Placental pericyte (primary cell): ENCODE data around the gene PHF1. TPM values are rescaled to one million over a fixed set of nuclear protein-coding genes. Genes with fewer than 3 reads are reported as not detected.

Experiments used
- small RNA-seq: library from RNA; depleted of rRNA; stranded (forward); fragments of <200 nt; gene quantifications from one replicate; pipeline ENCODE3, GENCODE V24; 2012; ENCODE audit warnings: low replicate concordance
- total RNA-seq: library from RNA; depleted of rRNA; stranded (reverse); fragments of >200 nt; gene quantifications from 2 replicates; pipeline ENCODE4 v1.2.3, GENCODE V29; 2012

The PHF1 gene
- total RNA-seq = 31.1 and 35.2 TPM in 2 replicates

GRCh38 chr6:33410711-33411631 is at the start of gene PHF1:
Gene PHF1, plus strand, starts transcription at chr6:33411014. Its CDS starts 1,250 bp downstream, at chr6:33412264.

DNA sequence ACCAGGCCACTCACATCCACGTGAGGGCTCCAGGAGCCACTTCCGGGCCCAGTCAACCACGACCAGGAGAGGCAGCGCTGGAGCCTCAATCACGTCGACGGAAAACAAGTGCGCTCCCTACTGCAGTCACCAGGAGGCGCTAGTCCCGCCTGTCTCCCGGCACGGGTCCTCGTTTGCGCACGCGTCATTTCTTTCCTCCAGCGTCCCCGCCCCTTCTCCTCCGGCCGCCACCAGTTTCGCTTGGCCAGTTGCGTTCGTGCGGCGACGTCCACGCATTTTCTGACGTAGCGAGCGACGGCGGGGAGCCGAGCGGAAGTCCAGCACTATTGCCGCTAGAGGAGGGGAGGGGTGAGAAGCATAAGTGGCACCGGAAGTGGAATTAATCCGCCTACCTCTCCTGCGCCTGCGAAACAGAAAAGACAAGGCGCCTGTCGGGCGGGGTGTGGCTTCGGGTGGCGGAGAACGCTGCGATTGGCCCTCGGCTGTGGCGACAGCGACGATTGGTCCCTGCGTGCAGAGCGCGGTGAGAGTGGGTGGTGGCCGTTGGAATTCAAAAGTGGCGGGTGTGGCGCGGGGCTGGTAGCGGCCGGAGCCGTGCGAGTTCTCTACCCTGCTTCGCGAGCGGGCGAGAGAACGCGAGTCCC is 19.4 kb upstream of the PHF1 start, which contains the start of gene KIFC1:
Gene KIFC1, plus strand, starts transcription at position 546 of the 644 bp plus-strand sequence. CDS start 163 bp downstream, outside the sequence.

GRCh38 chr6:33417903-33418689 is 7.3 kb downstream of the PHF1 start, which contains the start of gene CUTA:
Gene CUTA, minus strand, starts transcription at chr6:33418107. Its CDS starts 107 bp downstream, at chr6:33418000.

GRCh38 chr6:33419580-33420490 is 9.0 kb downstream of the PHF1 start, which contains the start of gene SYNGAP1:
Gene SYNGAP1, plus strand, starts transcription at chr6:33420065. Its CDS starts 200 bp downstream, at chr6:33420265.

DNA sequence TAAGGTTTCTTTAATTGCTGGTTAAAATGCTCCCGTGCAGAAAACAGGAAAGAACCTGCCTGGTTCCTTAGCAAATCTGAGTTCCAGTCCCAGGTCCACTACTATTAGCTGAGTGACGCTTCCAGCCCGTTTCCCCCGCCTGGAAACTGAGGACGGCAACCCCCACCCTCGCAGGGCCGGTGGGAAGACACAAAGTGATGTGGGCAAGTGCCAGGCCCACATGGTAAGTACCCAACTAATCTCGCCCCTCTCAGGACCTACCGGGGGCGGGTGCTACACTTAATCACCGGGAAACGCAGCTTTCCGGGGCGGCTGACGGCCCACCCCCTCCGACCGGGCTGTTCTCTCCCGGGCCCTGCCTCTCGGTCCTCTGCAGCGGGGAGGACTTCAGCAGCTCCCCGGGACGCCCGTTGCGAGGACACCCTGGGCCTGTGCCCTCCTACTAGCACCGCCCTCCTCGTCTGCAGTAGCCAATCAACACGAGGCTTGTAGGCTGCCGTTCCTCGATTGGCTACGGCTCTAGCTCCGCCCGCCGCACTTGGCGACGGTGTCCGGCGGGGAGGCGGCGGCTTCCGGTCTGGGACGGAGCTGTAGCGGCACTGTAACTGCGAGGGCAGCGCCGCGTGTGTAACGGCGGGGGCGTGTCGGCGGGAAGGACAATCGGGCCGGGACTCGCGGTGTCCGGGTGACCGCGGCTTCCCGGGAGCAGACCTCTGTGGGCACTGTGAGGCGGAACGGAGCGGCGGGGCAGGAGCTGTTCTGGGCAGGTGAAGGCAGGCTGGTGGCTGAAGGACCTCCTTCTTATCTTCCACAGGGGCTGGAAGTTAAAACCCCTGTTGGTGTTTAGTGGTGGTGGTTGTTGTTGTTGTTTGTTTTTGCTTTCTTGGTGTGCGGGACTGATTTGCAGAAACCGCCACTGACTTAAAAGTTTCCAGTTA is 43.5 kb downstream of the PHF1 start, which contains the start of gene ZBTB9:
Gene ZBTB9, plus strand, starts transcription at position 568 of the 938 bp plus-strand sequence. CDS start 525 bp downstream, outside the sequence.

Small RNAs within 50 kb of the gene (small RNA-seq; reads per million reads assigned to genes)
- gene RPL35AP4 = not detected
- gene ZBTB9 = not detected

Other genes starting within 250 kb of the PHF1 start
- 0.14 and 0.22 TPM in 2 replicates for gene COL11A2, start 218.5 kb upstream of the PHF1 start, total RNA-seq
- gene RXRB, start 210.3 kb upstream of the PHF1 start, total RNA-seq = 23.5 and 24.5 TPM in 2 replicates
- 157 and 224 TPM in 2 replicates for gene SLC39A7, start 210.1 kb upstream of the PHF1 start, total RNA-seq
- 1.0 and 1.5 TPM in 2 replicates for gene HSD17B8, start 206.4 kb upstream of the PHF1 start, total RNA-seq
- gene RING1, start 202.5 kb upstream of the PHF1 start, total RNA-seq = 20.8 and 39.2 TPM in 2 replicates
- 39.0 and 43.2 TPM in 2 replicates for gene VPS52, start 139.1 kb upstream of the PHF1 start, total RNA-seq
- gene RPS18, start 138.9 kb upstream of the PHF1 start, total RNA-seq = 1,400 and 3,187 TPM in 2 replicates
- 2.4 and 2.6 TPM in 2 replicates for gene B3GALT4, start 133.9 kb upstream of the PHF1 start, total RNA-seq
- gene WDR46, start 121.8 kb upstream of the PHF1 start, total RNA-seq = 76.8 and 93.1 TPM in 2 replicates
- gene PFDN6, start 121.4 kb upstream of the PHF1 start, total RNA-seq = 22.8 and 29.9 TPM in 2 replicates
- gene RGL2, start 112.1 kb upstream of the PHF1 start, total RNA-seq = 24.3 and 30.4 TPM in 2 replicates
- 134 and 176 TPM in 2 replicates for gene TAPBP, start 96.9 kb upstream of the PHF1 start, total RNA-seq
- 17.5 and 18.3 TPM in 2 replicates for gene ZBTB22, start 93.3 kb upstream of the PHF1 start, total RNA-seq
- gene DAXX, start 88.1 kb upstream of the PHF1 start, total RNA-seq = 49.4 and 66.5 TPM in 2 replicates
- gene KIFC1, start 19.2 kb upstream of the PHF1 start, total RNA-seq = 1.1 and 68.3 TPM in 2 replicates
- 169 and 185 TPM in 2 replicates for gene CUTA, start 7.1 kb downstream of the PHF1 start, total RNA-seq
- gene SYNGAP1, start 9.1 kb downstream of the PHF1 start, total RNA-seq = 6.7 and 7.0 TPM in 2 replicates
- 5.5 and 7.0 TPM in 2 replicates for gene ZBTB9, start 43.6 kb downstream of the PHF1 start, total RNA-seq
- gene BAK1, start 169.3 kb downstream of the PHF1 start, total RNA-seq = 19.9 and 28.3 TPM in 2 replicates
- gene ITPR3, start 210.3 kb downstream of the PHF1 start, total RNA-seq = 19.5 and 47.2 TPM in 2 replicates